ENCODE measurements around the gene ENOX1.

Gene ENOX1

GRCh38 chr13:43804461-43805070 lies 17.8 kb upstream of the ENOX1 start:
- H3K27ac ChIP-seq (ENCODE audit: low read length), result peak overlapping the region; percentile 43
- H3K36me3 ChIP-seq (ENCODE audit: control insufficient read depth in 1 of 2, insufficient read depth in 2 of 2, low read length in 2 of 2), result no peaks in the 10 kb centered on the region
- peaks cover 0 to 11% of the 10 kb centered on the region in 2 donors for H3K4me1 ChIP-seq (ENCODE audit: control insufficient read depth in 1 of 2, insufficient read depth in 2 of 2, low read length in 2 of 2)
- no peaks in the 10 kb centered on the region for H3K9me3 ChIP-seq (ENCODE audit: control insufficient read depth in 1 of 2, low read length in 2 of 2)
- no peaks in the 10 kb centered on the region for H3K27me3 ChIP-seq (ENCODE audit: low read depth, low read length)
- no peak overlapping the region for H3K4me3 ChIP-seq (ENCODE audit: low read depth in 1 of 2, low read length in 2 of 2)

DNA sequence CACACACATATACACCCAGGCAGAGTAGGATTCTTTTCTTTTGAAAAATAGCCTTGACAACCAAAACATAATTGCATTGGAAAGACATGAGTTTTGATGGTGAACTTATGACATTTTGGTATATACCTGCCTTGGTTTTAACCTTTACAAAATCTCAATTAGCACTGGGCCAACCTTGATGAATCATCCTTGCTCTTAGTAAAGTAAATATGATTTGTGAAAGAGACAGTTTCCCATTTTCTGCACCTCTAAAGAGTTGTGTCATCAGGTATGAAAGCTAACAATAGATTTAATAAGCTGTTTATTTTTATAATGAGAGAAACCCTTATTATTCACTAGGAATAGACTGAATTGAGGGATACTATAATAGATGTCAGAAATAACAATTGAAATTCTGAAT lies 15.7 kb upstream of the ENOX1 start:
- H3K27ac ChIP-seq (ENCODE audit: low read length), result no peak overlapping the region
- H3K27me3 ChIP-seq (ENCODE audit: low read depth, low read length), result no peaks in the 10 kb centered on the region
- no peaks in the 10 kb centered on the region for H3K36me3 ChIP-seq (ENCODE audit: control insufficient read depth in 1 of 2, insufficient read depth in 2 of 2, low read length in 2 of 2)
- peaks cover 0 to 11% of the 10 kb centered on the region in 2 donors for H3K4me1 ChIP-seq (ENCODE audit: control insufficient read depth in 1 of 2, insufficient read depth in 2 of 2, low read length in 2 of 2)
- H3K4me3 ChIP-seq (ENCODE audit: low read depth in 1 of 2, low read length in 2 of 2), result no peak overlapping the region
- no peaks in the 10 kb centered on the region for H3K9me3 ChIP-seq (ENCODE audit: control insufficient read depth in 1 of 2, low read length in 2 of 2)

GRCh38 chr13:43800828-43801227 lies 14.1 kb upstream of the ENOX1 start:
- Histone ChIP-seq H3K4me1 (ENCODE audit: control insufficient read depth in 1 of 2, insufficient read depth in 2 of 2, low read length in 2 of 2) (peaks cover 0 to 11% of the 10 kb centered on the region in 2 donors), H3K27me3 (ENCODE audit: low read depth, low read length) (no peaks in the 10 kb centered on the region), H3K36me3 (ENCODE audit: control insufficient read depth in 1 of 2, insufficient read depth in 2 of 2, low read length in 2 of 2) (no peaks in the 10 kb centered on the region), H3K4me3 (ENCODE audit: low read depth in 1 of 2, low read length in 2 of 2) (no peak overlapping the region), H3K9me3 (ENCODE audit: control insufficient read depth in 1 of 2, low read length in 2 of 2) (no peaks in the 10 kb centered on the region), H3K27ac (ENCODE audit: low read length) (no peak overlapping the region)

DNA sequence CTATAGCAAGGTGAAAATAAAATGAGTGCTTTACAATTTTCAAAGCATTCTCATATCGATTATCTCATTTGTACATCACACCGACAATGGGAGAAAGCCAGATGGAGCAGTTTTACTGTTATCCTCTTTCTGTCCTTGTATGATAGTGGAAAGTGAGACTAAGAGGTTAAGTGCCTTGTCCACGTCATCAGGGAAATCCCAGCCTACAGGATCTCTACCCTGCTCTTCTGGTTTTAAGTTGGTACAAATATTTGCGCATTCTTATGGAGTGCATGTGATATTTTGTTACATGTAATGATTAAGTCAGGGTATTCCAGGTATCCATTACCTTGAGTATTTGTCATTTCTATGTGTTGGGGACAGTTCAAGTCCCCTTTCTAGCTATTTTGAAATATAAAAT lies 12.4 kb upstream of the ENOX1 start:
- Histone ChIP-seq H3K4me3 (ENCODE audit: low read depth in 1 of 2, low read length in 2 of 2) (no peak overlapping the region), H3K4me1 (ENCODE audit: control insufficient read depth in 1 of 2, insufficient read depth in 2 of 2, low read length in 2 of 2) (peaks cover 0 to under 1% of the 10 kb centered on the region in 2 donors), H3K27me3 (ENCODE audit: low read depth, low read length) (no peaks in the 10 kb centered on the region), H3K36me3 (ENCODE audit: control insufficient read depth in 1 of 2, insufficient read depth in 2 of 2, low read length in 2 of 2) (no peaks in the 10 kb centered on the region), H3K27ac (ENCODE audit: low read length) (no peak overlapping the region), H3K9me3 (ENCODE audit: control insufficient read depth in 1 of 2, low read length in 2 of 2) (no peaks in the 10 kb centered on the region)

DNA sequence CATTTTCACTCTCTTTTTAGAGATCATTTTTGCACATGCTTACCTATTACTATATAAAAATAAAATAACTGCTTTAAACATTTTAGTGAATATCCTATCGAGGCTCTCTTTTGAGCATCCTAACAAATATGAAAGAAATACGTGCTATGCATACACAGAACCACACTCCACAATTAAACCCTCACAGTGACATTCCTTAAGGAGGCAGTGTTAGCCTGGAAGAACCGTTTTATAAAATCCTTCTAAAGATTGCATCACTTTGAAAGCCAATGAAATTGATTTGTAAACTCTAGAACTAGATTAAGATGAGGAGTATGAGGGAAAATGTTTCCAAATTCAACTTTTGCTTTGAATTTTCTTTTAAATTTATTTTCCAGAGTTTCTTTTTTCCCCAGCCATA lies 11.1 kb upstream of the ENOX1 start:
- Histone ChIP-seq H3K4me1 (ENCODE audit: control insufficient read depth in 1 of 2, insufficient read depth in 2 of 2, low read length in 2 of 2) (no peaks in the 10 kb centered on the region), H3K27ac (ENCODE audit: low read length) (no peak overlapping the region), H3K9me3 (ENCODE audit: control insufficient read depth in 1 of 2, low read length in 2 of 2) (no peaks in the 10 kb centered on the region), H3K27me3 (ENCODE audit: low read depth, low read length) (no peaks in the 10 kb centered on the region), H3K36me3 (ENCODE audit: control insufficient read depth in 1 of 2, insufficient read depth in 2 of 2, low read length in 2 of 2) (no peaks in the 10 kb centered on the region), H3K4me3 (ENCODE audit: low read depth in 1 of 2, low read length in 2 of 2) (no peak overlapping the region)

DNA sequence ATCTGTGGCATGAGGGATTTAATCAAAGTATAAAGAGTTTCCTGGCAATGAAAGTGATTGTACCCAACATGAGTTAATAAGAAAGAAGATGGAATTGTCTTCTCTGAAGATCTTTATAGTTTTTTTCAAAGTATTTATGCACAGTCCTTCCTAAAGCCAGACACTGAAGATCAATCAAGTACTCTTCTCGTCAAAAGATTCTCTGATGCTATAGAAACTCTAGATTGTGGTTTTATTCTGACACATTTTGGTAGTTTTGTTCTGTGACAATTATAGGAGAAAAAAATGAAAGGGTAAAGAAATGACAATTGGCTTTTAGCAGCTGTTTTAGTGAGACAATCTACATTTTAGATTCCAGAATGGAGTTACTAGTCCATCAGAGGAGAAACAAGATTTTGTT lies 10.4 kb upstream of the ENOX1 start:
- Histone ChIP-seq H3K27ac (ENCODE audit: low read length) (no peak overlapping the region), H3K36me3 (ENCODE audit: control insufficient read depth in 1 of 2, insufficient read depth in 2 of 2, low read length in 2 of 2) (no peaks in the 10 kb centered on the region), H3K4me3 (ENCODE audit: low read depth in 1 of 2, low read length in 2 of 2) (no peak overlapping the region), H3K9me3 (ENCODE audit: control insufficient read depth in 1 of 2, low read length in 2 of 2) (no peaks in the 10 kb centered on the region), H3K4me1 (ENCODE audit: control insufficient read depth in 1 of 2, insufficient read depth in 2 of 2, low read length in 2 of 2) (no peaks in the 10 kb centered on the region), H3K27me3 (ENCODE audit: low read depth, low read length) (no peaks in the 10 kb centered on the region)

DNA sequence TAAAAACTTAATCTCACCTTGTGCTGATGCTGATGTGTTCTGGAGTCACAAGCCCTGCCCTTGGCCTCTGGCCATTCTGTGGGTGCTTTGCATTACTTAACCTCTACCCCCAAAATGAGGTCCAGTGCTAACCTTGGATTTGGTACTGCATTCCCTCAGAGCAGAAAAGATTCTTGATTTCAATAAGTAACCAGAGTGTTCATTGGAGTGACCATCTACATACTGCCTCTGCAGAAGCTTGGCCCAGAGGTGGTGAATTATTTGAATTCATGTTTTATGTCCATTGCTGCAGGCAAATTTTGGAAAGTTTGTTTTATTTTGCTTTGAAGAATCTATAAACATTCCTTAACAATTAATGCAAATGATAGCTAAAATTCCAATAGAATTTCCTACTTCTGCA lies 7.6 kb upstream of the ENOX1 start:
- Histone ChIP-seq H3K4me1 (ENCODE audit: control insufficient read depth in 1 of 2, insufficient read depth in 2 of 2, low read length in 2 of 2) (no peaks in the 10 kb centered on the region), H3K4me3 (ENCODE audit: low read depth in 1 of 2, low read length in 2 of 2) (no peak overlapping the region), H3K9me3 (ENCODE audit: control insufficient read depth in 1 of 2, low read length in 2 of 2) (no peaks in the 10 kb centered on the region), H3K36me3 (ENCODE audit: control insufficient read depth in 1 of 2, insufficient read depth in 2 of 2, low read length in 2 of 2) (no peaks in the 10 kb centered on the region), H3K27me3 (ENCODE audit: low read depth, low read length) (no peaks in the 10 kb centered on the region), H3K27ac (ENCODE audit: low read length) (no peak overlapping the region)

GRCh38 chr13:43792076-43792881 lies 5.5 kb upstream of the ENOX1 start:
- Histone ChIP-seq H3K27me3 (ENCODE audit: low read depth, low read length) (no peaks in the 10 kb centered on the region), H3K4me3 (ENCODE audit: low read depth in 1 of 2, low read length in 2 of 2) (no peak overlapping the region), H3K27ac (ENCODE audit: low read length) (no peak overlapping the region), H3K36me3 (ENCODE audit: control insufficient read depth in 1 of 2, insufficient read depth in 2 of 2, low read length in 2 of 2) (no peaks in the 10 kb centered on the region), H3K9me3 (ENCODE audit: control insufficient read depth in 1 of 2, low read length in 2 of 2) (no peaks in the 10 kb centered on the region), H3K4me1 (ENCODE audit: control insufficient read depth in 1 of 2, insufficient read depth in 2 of 2, low read length in 2 of 2) (peaks cover 0 to 5% of the 10 kb centered on the region in 2 donors)

- peaks cover 0 to 31% of the 10 kb centered on the region in 2 donors for H3K4me1 ChIP-seq (ENCODE audit: control insufficient read depth in 1 of 2, insufficient read depth in 2 of 2, low read length in 2 of 2)
- no peak overlapping the region for H3K27ac ChIP-seq (ENCODE audit: low read length)
- peak overlapping the region in 1 of 2 donors; percentile 80 for H3K4me3 ChIP-seq (ENCODE audit: low read depth in 1 of 2, low read length in 2 of 2)
- no peaks in the 10 kb centered on the region for H3K27me3 ChIP-seq (ENCODE audit: low read depth, low read length)
- no peaks in the 10 kb centered on the region for H3K36me3 ChIP-seq (ENCODE audit: control insufficient read depth in 1 of 2, insufficient read depth in 2 of 2, low read length in 2 of 2)
- H3K9me3 ChIP-seq (ENCODE audit: control insufficient read depth in 1 of 2, low read length in 2 of 2), result no peaks in the 10 kb centered on the region
Measured at GRCh38 chr13:43787997-43788396, 1.2 kb upstream of the ENOX1 start.

DNA sequence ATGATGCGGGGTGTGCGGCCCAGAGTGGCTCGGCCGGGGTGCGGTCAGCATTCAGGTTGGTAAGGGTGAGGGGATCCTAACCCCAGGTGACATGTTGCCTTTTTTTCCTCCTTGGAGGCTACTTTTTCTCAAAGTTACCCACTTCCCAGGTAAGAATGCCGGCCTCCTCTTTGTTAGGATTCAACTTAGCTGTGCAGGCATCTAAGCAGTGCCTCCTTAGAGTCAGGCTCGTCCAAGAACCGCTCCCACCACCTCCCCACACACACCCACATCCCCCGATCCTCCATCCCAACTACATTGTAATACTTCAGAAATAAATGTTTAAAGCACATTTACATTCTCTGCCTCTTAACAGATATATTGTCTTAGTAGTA lies 733 bp upstream of the ENOX1 start:
- peak overlapping the region; percentile 28 for H3K27ac ChIP-seq (ENCODE audit: low read length)
- H3K4me3 ChIP-seq (ENCODE audit: low read depth in 1 of 2, low read length in 2 of 2), result peak overlapping the region; percentile 54 to 80
- no peaks in the 10 kb centered on the region for H3K27me3 ChIP-seq (ENCODE audit: low read depth, low read length)
- peaks cover 0 to 31% of the 10 kb centered on the region in 2 donors for H3K4me1 ChIP-seq (ENCODE audit: control insufficient read depth in 1 of 2, insufficient read depth in 2 of 2, low read length in 2 of 2)
- H3K9me3 ChIP-seq (ENCODE audit: control insufficient read depth in 1 of 2, low read length in 2 of 2), result no peaks in the 10 kb centered on the region
- H3K36me3 ChIP-seq (ENCODE audit: control insufficient read depth in 1 of 2, insufficient read depth in 2 of 2, low read length in 2 of 2), result no peaks in the 10 kb centered on the region

DNA sequence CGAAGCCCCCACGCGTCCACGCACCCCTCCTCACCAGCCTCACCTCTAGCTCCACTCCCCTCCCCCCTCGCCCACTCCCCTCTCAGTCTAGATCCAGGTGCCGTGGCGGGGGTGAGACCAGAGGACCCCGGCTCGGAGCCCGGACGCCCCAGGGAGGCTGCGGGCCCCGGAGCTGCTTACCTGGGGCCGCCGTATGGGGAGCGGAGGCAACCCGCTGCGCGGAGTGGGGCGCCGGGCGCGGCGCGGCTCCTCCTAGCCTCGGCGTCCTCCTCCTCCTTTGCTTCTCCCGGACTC lies 353 bp downstream of the ENOX1 start:
- Histone ChIP-seq H3K27ac (ENCODE audit: low read length) (no peak overlapping the region), H3K4me3 (ENCODE audit: low read depth in 1 of 2, low read length in 2 of 2) (peak overlapping the region; percentile 54 to 80), H3K27me3 (ENCODE audit: low read depth, low read length) (no peaks in the 10 kb centered on the region)

More for the DNA sequence above, 353 bp downstream of the ENOX1 start:
- no peaks in the 10 kb centered on the region for H3K9me3 ChIP-seq (ENCODE audit: control insufficient read depth in 1 of 2, low read length in 2 of 2)
- no peaks in the 10 kb centered on the region for H3K36me3 ChIP-seq (ENCODE audit: control insufficient read depth in 1 of 2, insufficient read depth in 2 of 2, low read length in 2 of 2)
- H3K4me1 ChIP-seq (ENCODE audit: control insufficient read depth in 1 of 2, insufficient read depth in 2 of 2, low read length in 2 of 2), result peaks cover 0 to 31% of the 10 kb centered on the region in 2 donors

All from muscle layer of duodenum (tissue), 2 donors.